Loucy (cell line): Measurements from ENCODE around the gene TM2D3.

Experiments used
- H2AFZ ChIP-seq: fragments of 200-600 bp; sonication (generic); 2 replicates; pipeline ENCODE4 v1.6.0; 2016; ENCODE audit warnings: antibody characterized with exemption, mild to moderate bottlenecking, low read length, moderate library complexity
- H3F3A ChIP-seq: fragments of 200-600 bp; 2 replicates; pipeline ENCODE4 v1.6.0; 2016; ENCODE audit warnings: antibody characterized with exemption, low read depth, mild to moderate bottlenecking
- H3K27me3 ChIP-seq: fragments of 200-600 bp; sonication (generic); 2 replicates; pipeline ENCODE4 v1.6.1; 2014; ENCODE audit warnings: low read length, mild to moderate bottlenecking; ENCODE audit not compliant: insufficient read depth, poor library complexity, severe bottlenecking
- H3K36me3 ChIP-seq: fragments of 200-600 bp; sonication (generic); 2 replicates; pipeline ENCODE4 v1.6.1; 2016; ENCODE audit warnings: low read length; ENCODE audit not compliant: insufficient read depth
- H3K4me1 ChIP-seq: fragments of 200-600 bp; sonication (generic); 2 replicates; pipeline ENCODE4 v1.5.1; 2014; ENCODE audit warnings: low read length, mild to moderate bottlenecking; ENCODE audit not compliant: insufficient read depth, poor library complexity, severe bottlenecking
- H3K4me2 ChIP-seq: fragments of 200-600 bp; sonication (generic); 2 replicates; pipeline ENCODE4 v1.6.0; 2014; ENCODE audit warnings: antibody characterized with exemption, low read length, low read depth, mild to moderate bottlenecking; ENCODE audit not compliant: poor library complexity, severe bottlenecking
- H3K4me3 ChIP-seq: fragments of 200-600 bp; sonication (generic); 2 replicates; pipeline ENCODE4 v1.5.1; 2014; ENCODE audit warnings: low read length, mild to moderate bottlenecking, mixed read lengths; ENCODE audit not compliant: poor library complexity, severe bottlenecking
- H3K79me2 ChIP-seq: fragments of 200-600 bp; sonication (generic); 2 replicates; pipeline ENCODE4 v1.6.1; 2014; ENCODE audit warnings: low read length; ENCODE audit not compliant: insufficient read depth
- H3K9ac ChIP-seq: fragments of 200-600 bp; sonication (generic); 2 replicates; pipeline ENCODE4 v1.6.0; 2014; ENCODE audit warnings: mild to moderate bottlenecking, low read depth, low read length, moderate library complexity; ENCODE audit not compliant: poor library complexity, severe bottlenecking
- H3K9me2 ChIP-seq: fragments of 200-600 bp; sonication (generic); replicated peaks from 2 replicates; pipeline ENCODE4 v1.6.1; 2016; ENCODE audit warnings: low read depth, low read length, mixed read lengths
- H3K9me3 ChIP-seq: fragments of 200-600 bp; sonication (generic); 2 replicates; pipeline ENCODE4 v1.6.1; 2014; ENCODE audit warnings: mild to moderate bottlenecking, antibody characterized with exemption, low read length, low read depth; ENCODE audit not compliant: insufficient read depth
- H4K20me1 ChIP-seq: fragments of 200-600 bp; sonication (generic); 2 replicates; pipeline ENCODE4 v1.6.0; 2014; ENCODE audit warnings: antibody characterized with exemption, low read length, mild to moderate bottlenecking; ENCODE audit not compliant: insufficient read depth, poor library complexity, severe bottlenecking
- CTCF ChIP-seq: fragments of 200-600 bp; sonication (generic); conservative IDR thresholded peaks from 2 replicates; pipeline ENCODE4 v1.5.1; 2014; ENCODE audit warnings: mild to moderate bottlenecking, antibody characterized with exemption, low read length
- EZH2phosphoT487 ChIP-seq: fragments of 200-600 bp; IDR thresholded peaks from 2 replicates; pipeline ENCODE4 v1.6.1; 2018; ENCODE audit warnings: antibody characterized with exemption, mild to moderate bottlenecking, moderate library complexity, borderline replicate concordance

TM2D3 gene

GRCh38 chr15:101608201-101608600, 44.0 kb downstream of the TM2D3 start:
- Histone ChIP-seq H3K9ac (no peak overlapping the region), H3K4me3 (no peak overlapping the region), H3F3A (no peaks in the 10 kb centered on the region), H3K4me1 (no peaks in the 10 kb centered on the region), H3K36me3 (no peaks in the 10 kb centered on the region), H3K79me2 (no peaks in the 10 kb centered on the region), H3K9me3 (peaks cover 6% of the 10 kb centered on the region; the same call in 1 of the 2 replicates), H2AFZ (no peak overlapping the region), H3K9me2 (no peaks in the 10 kb centered on the region), H3K4me2 (no peak overlapping the region), H4K20me1 (no peaks in the 10 kb centered on the region), H3K27me3 (no peaks in the 10 kb centered on the region)
- TF ChIP-seq EZH2phosphoT487: no peak
- TF ChIP-seq CTCF: no peak

- H3K9me3 ChIP-seq: peaks cover 6% of the 10 kb centered on the region; the same call in 1 of the 2 replicates
- H3K79me2 ChIP-seq: no peaks in the 10 kb centered on the region
- H3F3A ChIP-seq: no peaks in the 10 kb centered on the region
- TF ChIP-seq CTCF (no peak), EZH2phosphoT487 (no peak)
- no peaks in the 10 kb centered on the region for H3K27me3 ChIP-seq
- no peak overlapping the region for H3K9ac ChIP-seq
- no peaks in the 10 kb centered on the region for H4K20me1 ChIP-seq
- no peaks in the 10 kb centered on the region for H3K36me3 ChIP-seq
- H3K9me2 ChIP-seq: no peaks in the 10 kb centered on the region
- H3K4me3 ChIP-seq: no peak overlapping the region
- no peak overlapping the region for H2AFZ ChIP-seq
- no peak overlapping the region for H3K4me2 ChIP-seq
- H3K4me1 ChIP-seq: no peaks in the 10 kb centered on the region
These were observed 45.1 kb downstream of the TM2D3 start for GRCh38 chr15:101607108-101607507.

GRCh38 chr15:101604124-101604874, 47.9 kb downstream of the TM2D3 start:
- no peaks in the 10 kb centered on the region for H4K20me1 ChIP-seq
- H3K79me2 ChIP-seq: no peaks in the 10 kb centered on the region
- no peak overlapping the region for H3K9ac ChIP-seq
- no peak overlapping the region for H3K4me3 ChIP-seq
- TF ChIP-seq EZH2phosphoT487 (no peak), CTCF (no peak)
- H3F3A ChIP-seq: no peaks in the 10 kb centered on the region
- H3K36me3 ChIP-seq: no peaks in the 10 kb centered on the region
- peaks cover 6% of the 10 kb centered on the region; the same call in 1 of the 2 replicates for H3K9me3 ChIP-seq
- H3K9me2 ChIP-seq: no peaks in the 10 kb centered on the region
- no peak overlapping the region for H2AFZ ChIP-seq
- no peaks in the 10 kb centered on the region for H3K27me3 ChIP-seq
- H3K4me1 ChIP-seq: peaks cover 5% of the 10 kb centered on the region
- H3K4me2 ChIP-seq: no peak overlapping the region
